AG09309 (cell line): ENCODE results near the gene NOD1.
A peak's percentile ranks its signal among the peaks of the same experiment; 100 is the strongest.
"Not testable (repeated sequence)": the region's sequence is repeated elsewhere in the genome, so short reads cannot be mapped to it uniquely, and the experiment has no call there.

ENCODE experiments used
- DNase-seq: peaks from one replicate; pipeline ENCODE4 v3.0.0-alpha.2; 2010; ENCODE audit warnings: low read depth
- H3K4me3 ChIP-seq: 2 replicates; pipeline ENCODE4 v1.5.1; 2011; ENCODE audit warnings: mild to moderate bottlenecking, low read depth, low read length, moderate library complexity; ENCODE audit not compliant: control insufficient read depth
- TF ChIP-seq, protein P1 (sequence below): IDR thresholded peaks from 2 replicates; pipeline ENCODE4 v1.5.1; 2011; ENCODE audit warnings: mild to moderate bottlenecking, low read depth, low read length, inconsistent platforms; ENCODE audit not compliant: insufficient read depth, control insufficient read depth; ENCODE audit errors: missing control alignments

The NOD1 gene

GRCh38 chr7:30511973-30512662, 33.5 kb upstream of the NOD1 start:
- DNase-seq, result no peak
- no peak overlapping the region for H3K4me3 ChIP-seq
- TF ChIP-seq, protein P1, sequence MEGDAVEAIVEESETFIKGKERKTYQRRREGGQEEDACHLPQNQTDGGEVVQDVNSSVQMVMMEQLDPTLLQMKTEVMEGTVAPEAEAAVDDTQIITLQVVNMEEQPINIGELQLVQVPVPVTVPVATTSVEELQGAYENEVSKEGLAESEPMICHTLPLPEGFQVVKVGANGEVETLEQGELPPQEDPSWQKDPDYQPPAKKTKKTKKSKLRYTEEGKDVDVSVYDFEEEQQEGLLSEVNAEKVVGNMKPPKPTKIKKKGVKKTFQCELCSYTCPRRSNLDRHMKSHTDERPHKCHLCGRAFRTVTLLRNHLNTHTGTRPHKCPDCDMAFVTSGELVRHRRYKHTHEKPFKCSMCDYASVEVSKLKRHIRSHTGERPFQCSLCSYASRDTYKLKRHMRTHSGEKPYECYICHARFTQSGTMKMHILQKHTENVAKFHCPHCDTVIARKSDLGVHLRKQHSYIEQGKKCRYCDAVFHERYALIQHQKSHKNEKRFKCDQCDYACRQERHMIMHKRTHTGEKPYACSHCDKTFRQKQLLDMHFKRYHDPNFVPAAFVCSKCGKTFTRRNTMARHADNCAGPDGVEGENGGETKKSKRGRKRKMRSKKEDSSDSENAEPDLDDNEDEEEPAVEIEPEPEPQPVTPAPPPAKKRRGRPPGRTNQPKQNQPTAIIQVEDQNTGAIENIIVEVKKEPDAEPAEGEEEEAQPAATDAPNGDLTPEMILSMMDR, result no peak

- no peak overlapping the region for H3K4me3 ChIP-seq
- TF ChIP-seq, protein P1, result no peak
- no peak for DNase-seq
Measured at GRCh38 chr7:30511494-30511893, 32.9 kb upstream of the NOD1 start.

DNA sequence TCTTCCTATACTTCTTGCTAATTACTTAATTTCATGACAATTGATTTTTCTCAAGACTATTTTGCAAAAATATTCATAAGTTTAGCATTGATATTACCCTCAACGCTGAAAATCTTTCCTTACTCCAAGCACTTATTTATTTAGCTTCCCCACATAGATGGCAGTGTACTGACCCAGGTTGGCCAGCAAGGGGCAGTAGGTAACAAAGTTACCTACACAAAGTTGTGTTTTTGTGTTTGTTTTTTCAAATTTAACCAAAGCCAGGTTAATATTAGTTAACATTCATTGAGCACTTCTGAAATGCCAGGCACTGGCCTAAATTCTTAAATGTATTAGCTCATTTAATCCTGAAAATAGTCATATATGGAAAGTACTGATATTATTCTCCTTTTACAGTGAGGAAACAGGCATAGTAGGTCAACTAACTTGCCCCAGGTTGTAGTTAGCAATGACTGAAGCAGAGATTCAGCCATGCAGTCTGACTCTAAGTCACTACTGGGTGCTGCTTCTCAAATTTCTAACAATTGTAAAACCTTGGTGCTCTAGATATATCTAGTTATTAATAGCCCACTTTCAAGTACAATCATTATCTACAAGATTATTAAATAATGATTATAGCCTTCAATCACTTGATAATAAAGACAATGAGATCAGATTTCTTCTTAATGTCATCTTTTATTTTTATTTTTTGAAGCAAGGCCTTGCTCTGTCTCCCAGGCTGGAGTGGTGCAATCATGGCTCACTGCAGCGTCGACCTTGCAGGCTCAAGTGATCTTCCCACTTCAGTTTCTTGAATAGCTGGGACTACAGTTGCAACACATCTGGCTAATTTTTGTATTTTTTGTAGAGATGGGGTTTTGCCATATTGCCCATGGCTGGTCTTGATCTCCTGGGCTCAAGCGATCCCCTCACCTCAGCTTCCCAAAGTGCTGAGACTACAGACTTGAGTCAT, 31.8 kb upstream of the NOD1 start:
- TF ChIP-seq, protein P1, result peak; percentile 77
- DNase-seq, result no peak
- no peak overlapping the region for H3K4me3 ChIP-seq

DNA sequence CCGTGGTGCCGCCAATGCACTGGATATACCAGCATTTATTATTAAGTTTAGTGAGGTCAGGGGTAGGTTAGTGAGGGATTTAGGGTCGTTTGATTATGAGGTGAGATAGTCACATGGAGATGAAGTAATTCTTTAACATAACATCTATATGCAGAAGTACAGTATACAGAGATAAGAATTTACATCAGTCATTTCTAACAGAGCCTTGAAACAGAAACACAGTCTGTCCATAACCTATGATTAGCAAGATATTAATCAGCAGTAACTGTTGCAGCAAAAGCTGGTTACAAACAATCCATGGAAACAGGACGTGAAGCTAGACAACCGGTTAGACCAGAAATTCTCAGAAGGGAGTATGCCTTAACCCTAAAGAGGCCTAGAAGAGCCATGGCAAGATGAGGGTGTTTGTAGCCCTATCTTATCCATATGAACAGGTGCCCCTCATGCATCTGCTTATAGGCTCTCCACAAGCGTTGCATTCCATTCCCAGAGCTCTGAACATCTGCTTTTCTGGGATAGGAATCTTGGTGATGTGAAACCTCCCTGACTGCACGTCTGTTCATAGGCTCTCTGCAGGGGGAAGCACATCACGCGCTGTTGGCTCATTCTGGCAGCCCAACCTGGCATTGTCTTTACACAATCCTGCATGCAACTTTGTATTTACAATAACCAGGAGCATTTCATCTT, 30.7 kb upstream of the NOD1 start:
- DNase-seq, H3K4me3 ChIP-seq: not testable (repeated sequence)

DNA sequence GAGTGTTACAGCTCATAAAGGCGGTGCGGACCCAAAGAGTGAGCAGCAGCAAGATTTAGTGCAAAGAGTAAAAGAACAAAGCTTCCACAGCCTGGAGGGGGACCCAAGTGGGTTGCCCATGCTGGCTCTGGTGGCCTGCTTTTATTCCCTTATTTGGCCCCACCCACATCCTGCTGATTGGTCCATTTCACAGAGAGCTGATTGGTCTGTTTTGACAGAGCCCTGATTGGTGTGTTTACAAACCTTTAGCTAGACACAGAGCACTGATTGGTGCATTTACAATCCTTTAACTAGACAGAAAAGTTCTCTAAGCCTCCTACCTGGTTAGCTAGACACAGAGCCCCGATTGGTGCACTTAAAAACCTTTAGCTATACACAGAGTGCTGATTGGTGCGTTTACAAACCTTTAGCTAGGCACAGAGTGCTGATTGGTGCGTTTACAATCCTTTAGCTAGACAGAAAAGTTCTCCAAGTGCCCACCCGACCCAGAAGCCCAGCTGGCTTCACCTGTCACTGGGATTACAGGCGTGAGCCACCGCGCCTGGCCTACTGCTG, 28.8 kb upstream of the NOD1 start:
- not testable (repeated sequence) for H3K4me3 ChIP-seq

DNA sequence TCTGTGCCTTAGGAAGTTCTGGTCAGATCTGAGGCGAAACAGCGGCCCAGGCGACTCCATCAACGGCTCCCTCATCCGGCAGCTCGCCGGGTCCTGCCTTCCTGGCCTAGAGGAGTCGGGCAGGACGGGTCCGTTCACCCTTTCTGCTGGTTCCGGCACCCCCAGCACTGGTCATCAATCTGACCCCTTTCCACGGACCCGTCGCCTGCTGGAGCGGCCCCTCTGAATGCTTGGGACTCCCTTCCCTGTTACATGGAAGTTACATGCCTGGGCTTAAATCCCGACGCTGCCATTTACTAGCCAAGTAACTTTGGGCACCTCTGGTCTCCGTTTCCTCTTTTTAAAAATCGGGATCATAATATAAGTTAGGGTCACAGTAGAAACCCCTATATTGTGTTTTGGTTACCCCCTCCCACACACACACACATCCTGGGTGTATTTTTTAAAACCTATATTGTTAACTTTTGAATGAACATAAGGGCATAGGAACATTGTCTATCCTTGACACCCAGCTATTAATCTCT, 26.7 kb upstream of the NOD1 start:
- no peak for DNase-seq
- H3K4me3 ChIP-seq, result peak overlapping the region; percentile 91
- TF ChIP-seq, protein P1, result no peak

More for the DNA sequence above, 28.8 kb upstream of the NOD1 start:
- DNase-seq, result not testable (repeated sequence)
